Adrenal gland (tissue), 12 donors: ENCODE data around the gene SP140L. TPM values are rescaled to one million over a fixed set of nuclear protein-coding genes. Genes with fewer than 3 reads are reported as not detected.

Experiments used
- DNase-seq, 7 donors: peaks; one replicate each; pipeline ENCODE4 v3.0.0-alpha.2; 2019 to 2020
- H3K27ac ChIP-seq, 5 donors: fragments of 200-600 bp; sonication (generic) in 4 of 5; 1 replicate in 3 of 5; 2 replicates in 2 of 5; pipeline versions ENCODE4 v1.5.1 to v1.8.0; 2016 to 2020; ENCODE audit warnings: mild to moderate bottlenecking in 1 of 5
- H3K27me3 ChIP-seq: fragments of 200-600 bp; 2 replicates; pipeline ENCODE4 v1.8.0; 2021
- H3K36me3 ChIP-seq, 2 donors: fragments of 200-600 bp; replicated peaks in 1 of 2; 1 replicate in 1 of 2; 2 replicates in 1 of 2; pipeline versions ENCODE4 v1.5.1 to v1.8.0; 2018 to 2022
- H3K4me1 ChIP-seq, 2 donors: fragments of 200-600 bp; replicated peaks in 1 of 2; 1 replicate in 1 of 2; 2 replicates in 1 of 2; pipeline versions ENCODE4 v1.5.1 to v1.8.0; 2018 to 2021
- H3K4me3 ChIP-seq, 4 donors: fragments of 200-600 bp; sonication (generic) in 3 of 4; one replicate each; pipeline ENCODE4 v1.5.1; 2016 to 2018
- H3K9me3 ChIP-seq, 3 donors: fragments of 200-600 bp; sonication (generic) in 1 of 3; replicated peaks in 1 of 3; 1 replicate in 2 of 3; 2 replicates in 1 of 3; pipeline versions ENCODE4 v1.5.1 to v1.8.0; 2016 to 2021
- POLR2A ChIP-seq, 2 donors: fragments of 450-650 bp; IDR thresholded peaks; one replicate each; pipeline ENCODE4 v1.6.1; 2017; ENCODE audit warnings: antibody characterized with exemption in 2 of 2, mild to moderate bottlenecking in 2 of 2, moderate library complexity in 1 of 2
- WGBS, 4 donors: extraction: QIAGEN DNeasy Blood & Tissue Kit in 2 of 4; methylation state at CpG; one replicate each; pipeline versions ENCODE4 v1.1.5 to v1.1.7; 2013 to 2017; 5-methylcytosine and 5-hydroxymethylcytosine counted together
- intact Hi-C, 2 donors: fragments of 100-400 bp; cut with DNase I; formaldehyde crosslinking; loops; one replicate each; pipeline versions ENCODE4 v1.14.1 to v1.15.0; 2022 to 2023
- polyA plus RNA-seq, 3 donors: library from polyadenylated mRNA; stranded (reverse); fragments of 200-250 nt in 2 of 3; fragments of 350-450 nt in 1 of 3; fragmentation: Illumina TruSeq in 1 of 3; extraction: RNeasy Lipid Tissue Mini Kit (QIAGEN cat#74804) in 1 of 3; gene quantifications; one replicate each; pipeline ENCODE4 v1.2.3, GENCODE V29; 2013 to 2014
- total RNA-seq, 9 donors: library from RNA; depleted of rRNA in 4 of 9; stranded (reverse); fragments of >200 nt in 4 of 9; fragments of 120-200 nt in 1 of 9; fragmentation: NEBNext Ultra II Directional in 1 of 9; extraction: Animal tissue kit (Norgen Biotek cat#: 25700) in 1 of 9; gene quantifications; one replicate each; pipeline versions ENCODE4 v1.1.0 to v1.2.4, GENCODE V29; 2013 to 2023
- TF ChIP-seq, protein P1 (sequence below), 6 experiments: fragments of 450-650 bp in 4 of 6; fragments of 200-600 bp in 2 of 6; sonication (generic) in 1 of 6; IDR thresholded peaks; 1 replicate in 5 of 6; 2 replicates in 1 of 6; pipeline versions ENCODE4 v1.5.1 to v1.8.0; 2016 to 2021; ENCODE audit warnings: antibody characterized with exemption in 6 of 6, mild to moderate bottlenecking in 2 of 6, moderate library complexity in 1 of 6
- donor health status: healthy with polysubstance abuse.
- donor health status: Bipolar disorder and iron deficiency.
- donor health status: DM: yes; HTN: yes; CAD: no.
- donor health status: DM: no; HTN: no; CAD: no.
- donor health status: DM: no; HTN: no; CAD: no.
- donor health status: DM: yes; HTN: yes; CAD: no.

SP140L gene
- total and polyA plus RNA-seq, 12 donors = 6.5 to 30.8 (median 21.3) TPM

DNA sequence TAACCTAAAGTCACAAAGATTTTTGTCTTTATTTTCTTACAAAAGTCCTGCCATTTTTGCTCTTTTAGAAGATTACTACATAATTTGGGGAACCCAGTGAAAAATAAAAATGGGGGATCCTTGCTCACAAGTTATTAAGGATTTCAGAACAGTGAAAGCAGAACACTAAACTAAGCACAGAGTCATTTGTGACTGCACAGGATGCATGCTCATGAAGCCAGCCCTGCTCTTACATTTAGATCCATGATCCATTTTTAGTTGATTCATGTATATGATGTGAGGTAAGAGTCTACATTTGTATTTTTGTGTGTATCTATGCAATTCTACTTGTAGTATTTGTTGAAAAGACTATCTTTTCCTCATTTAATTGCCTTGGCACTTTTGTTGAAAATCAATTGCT, 21.8 kb downstream of the SP140L start:
- TF ChIP-seq, protein P1, sequence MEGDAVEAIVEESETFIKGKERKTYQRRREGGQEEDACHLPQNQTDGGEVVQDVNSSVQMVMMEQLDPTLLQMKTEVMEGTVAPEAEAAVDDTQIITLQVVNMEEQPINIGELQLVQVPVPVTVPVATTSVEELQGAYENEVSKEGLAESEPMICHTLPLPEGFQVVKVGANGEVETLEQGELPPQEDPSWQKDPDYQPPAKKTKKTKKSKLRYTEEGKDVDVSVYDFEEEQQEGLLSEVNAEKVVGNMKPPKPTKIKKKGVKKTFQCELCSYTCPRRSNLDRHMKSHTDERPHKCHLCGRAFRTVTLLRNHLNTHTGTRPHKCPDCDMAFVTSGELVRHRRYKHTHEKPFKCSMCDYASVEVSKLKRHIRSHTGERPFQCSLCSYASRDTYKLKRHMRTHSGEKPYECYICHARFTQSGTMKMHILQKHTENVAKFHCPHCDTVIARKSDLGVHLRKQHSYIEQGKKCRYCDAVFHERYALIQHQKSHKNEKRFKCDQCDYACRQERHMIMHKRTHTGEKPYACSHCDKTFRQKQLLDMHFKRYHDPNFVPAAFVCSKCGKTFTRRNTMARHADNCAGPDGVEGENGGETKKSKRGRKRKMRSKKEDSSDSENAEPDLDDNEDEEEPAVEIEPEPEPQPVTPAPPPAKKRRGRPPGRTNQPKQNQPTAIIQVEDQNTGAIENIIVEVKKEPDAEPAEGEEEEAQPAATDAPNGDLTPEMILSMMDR (IDR thresholded peaks at IDR 0.05) = no peak
- TF ChIP-seq POLR2A (IDR thresholded peaks at IDR 0.05) = no peak
- H3K27me3 ChIP-seq = no peaks in the 10 kb centered on the region
- no peak for DNase-seq
- H3K9me3 ChIP-seq = peaks cover 0 to 11% (median 0%) of the 10 kb centered on the region in 3 donors
- peaks cover 0 to 5% of the 10 kb centered on the region in 2 donors for H3K4me1 ChIP-seq
- intact Hi-C loops = no loop called here
- no peak overlapping the region for H3K27ac ChIP-seq
- H3K4me3 ChIP-seq = no peak overlapping the region
- H3K36me3 ChIP-seq = no peaks in the 10 kb centered on the region

DNA sequence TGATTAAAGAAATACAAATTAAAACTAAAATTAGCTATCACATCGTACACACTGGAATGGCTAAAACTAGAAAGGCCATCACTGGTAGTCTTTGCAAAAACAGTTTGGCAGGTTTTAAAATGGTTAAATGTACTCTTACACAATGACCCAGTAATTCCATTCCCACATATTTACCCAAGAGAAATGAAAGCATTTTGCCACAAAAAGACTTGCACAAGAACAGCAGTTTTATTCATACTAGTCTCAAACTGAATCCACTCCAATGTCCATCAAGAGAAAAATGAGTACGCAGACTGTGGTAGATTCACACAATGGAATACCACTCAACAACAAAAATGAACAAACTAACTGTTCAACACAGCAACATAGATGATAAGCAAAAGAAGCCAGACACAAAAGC, 29.1 kb downstream of the SP140L start:
- Histone ChIP-seq H3K36me3 (no peaks in the 10 kb centered on the region), H3K27ac (no peak overlapping the region), H3K9me3 (no peaks in the 10 kb centered on the region), H3K27me3 (no peaks in the 10 kb centered on the region), H3K4me1 (no peaks in the 10 kb centered on the region), H3K4me3 (no peak overlapping the region)
- WGBS, 4 donors = 84 to 90% (median 88%) methylated on average over 2 of the region's 2 CpGs
- intact Hi-C loops = no loop called here
- TF ChIP-seq, protein P1 (IDR thresholded peaks at IDR 0.05) = no peak
- no peak for DNase-seq

DNA sequence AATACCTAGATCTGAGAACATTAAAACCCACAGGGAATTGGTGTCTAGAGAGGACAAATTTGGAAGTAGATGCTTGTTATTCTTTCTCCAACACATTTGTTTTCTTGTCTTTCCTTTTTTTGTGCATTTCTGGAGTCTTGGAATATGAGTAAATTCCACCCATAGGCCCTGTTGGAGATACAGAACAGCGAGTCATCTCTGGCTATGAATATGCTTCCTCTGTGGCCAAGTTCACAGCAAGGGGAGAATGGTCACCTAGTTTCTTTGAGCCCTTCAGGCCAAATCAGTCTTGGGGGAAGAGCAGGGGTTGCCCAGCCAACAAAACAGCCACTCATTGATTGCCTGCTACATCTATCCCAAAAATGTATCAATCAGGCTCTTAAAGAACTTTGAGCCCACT, 31.3 kb downstream of the SP140L start:
- intact Hi-C loops = no loop called here
- H3K27me3 ChIP-seq = no peaks in the 10 kb centered on the region
- WGBS, 4 donors = 100% methylated on average over 1 of the region's 1 CpG
- no peak for DNase-seq
- no peaks in the 10 kb centered on the region for H3K9me3 ChIP-seq
- no peaks in the 10 kb centered on the region for H3K36me3 ChIP-seq
- TF ChIP-seq, protein P1 (IDR thresholded peaks at IDR 0.05) = no peak
- TF ChIP-seq POLR2A (IDR thresholded peaks at IDR 0.05) = no peak
- no peak overlapping the region for H3K4me3 ChIP-seq
- no peak overlapping the region for H3K27ac ChIP-seq
- H3K4me1 ChIP-seq = no peaks in the 10 kb centered on the region

DNA sequence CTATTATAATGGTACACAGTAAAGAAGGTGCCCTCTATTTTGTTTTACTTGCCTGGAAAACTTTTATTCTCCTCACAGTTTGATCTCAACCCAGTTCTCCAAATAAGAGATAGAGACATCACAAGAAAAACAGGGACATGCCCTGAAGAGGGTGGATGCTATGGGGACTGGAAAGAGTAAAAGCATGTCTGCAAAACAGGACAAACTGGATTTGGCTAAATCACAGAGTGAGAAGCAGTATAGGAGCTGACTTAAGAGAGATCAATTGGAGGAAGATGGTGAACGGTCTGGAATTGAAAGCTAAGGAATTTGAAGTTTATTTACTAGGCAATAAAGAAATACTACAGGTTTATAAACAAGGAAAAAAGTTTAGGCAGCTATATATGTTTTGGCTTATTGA, 33.0 kb downstream of the SP140L start:
- no peaks in the 10 kb centered on the region for H3K36me3 ChIP-seq
- no peaks in the 10 kb centered on the region for H3K9me3 ChIP-seq
- no peak for DNase-seq
- intact Hi-C loops = no loop called here
- H3K27ac ChIP-seq = no peak overlapping the region
- no peaks in the 10 kb centered on the region for H3K27me3 ChIP-seq
- WGBS, 4 donors = 83 to 87% (median 87%) methylated on average over 1 of the region's 1 CpG
- H3K4me1 ChIP-seq = no peaks in the 10 kb centered on the region
- H3K4me3 ChIP-seq = no peak overlapping the region
- TF ChIP-seq, protein P1 (IDR thresholded peaks at IDR 0.05) = no peak
- no peak for TF ChIP-seq POLR2A (IDR thresholded peaks at IDR 0.05)
